ENCODE data around the gene E2F6.

GRCh38 chr2:11467129-11467649 is 1.2 kb upstream of the E2F6 start:
- no peak for TF ChIP-seq POLR2A (IDR thresholded peaks at IDR 0.05; ENCODE audit: low read length)
- no peak for TF ChIP-seq GATA1 (IDR thresholded peaks at IDR 0.05; ENCODE audit: low read depth, low read length)

All from erythroblast (primary cell).